BLaER1 (cell line): Measurements from ENCODE around the gene OVCH2.
A peak's percentile ranks its signal among the peaks of the same experiment; 100 is the strongest.

ENCODE experiments used
- H3K27ac ChIP-seq: shearing (Covaris generic); formaldehyde crosslinking; 2 replicates; pipeline ENCODE4 v1.8.1; 2022
- H3K27me3 ChIP-seq: shearing (Covaris generic); formaldehyde crosslinking; 2 replicates; pipeline ENCODE4 v1.8.1; 2022
- H3K36me3 ChIP-seq: shearing (Covaris generic); formaldehyde crosslinking; 2 replicates; pipeline ENCODE4 v1.8.1; 2022
- H3K4me1 ChIP-seq: shearing (Covaris generic); formaldehyde crosslinking; 2 replicates; pipeline ENCODE4 v1.8.1; 2022
- H3K4me2 ChIP-seq: shearing (Covaris generic); formaldehyde crosslinking; 2 replicates; pipeline ENCODE4 v1.8.1; 2022
- H3K4me3 ChIP-seq: shearing (Covaris generic); formaldehyde crosslinking; 2 replicates; pipeline ENCODE4 v1.8.1; 2022
- H3K9ac ChIP-seq: shearing (Covaris generic); formaldehyde crosslinking; 2 replicates; pipeline ENCODE4 v1.8.1; 2022
- H3K9me3 ChIP-seq: shearing (Covaris generic); formaldehyde crosslinking; 2 replicates; pipeline ENCODE4 v1.8.1; 2022
- H4K20me1 ChIP-seq: shearing (Covaris generic); formaldehyde crosslinking; 2 replicates; pipeline ENCODE4 v1.8.1; 2022
- Cebpa-rat ChIP-seq: shearing (Covaris generic); IDR thresholded peaks from 2 replicates; pipeline ENCODE4 v1.8.1; 2022

Gene OVCH2

GRCh38 chr11:7657306-7658025 lies 48.8 kb downstream of the OVCH2 start:
- no peaks in the 10 kb centered on the region for H3K27me3 ChIP-seq
- H3K9ac ChIP-seq, result no peak overlapping the region
- no peak overlapping the region for H3K4me2 ChIP-seq
- peaks cover 26% of the 10 kb centered on the region; the same call in 1 of the 2 replicates for H3K36me3 ChIP-seq
- no peaks in the 10 kb centered on the region for H3K9me3 ChIP-seq
- H3K4me3 ChIP-seq, result no peak overlapping the region
- peaks cover under 1% of the 10 kb centered on the region for H3K4me1 ChIP-seq
- no peaks in the 10 kb centered on the region for H4K20me1 ChIP-seq
- no peak overlapping the region for H3K27ac ChIP-seq
- TF ChIP-seq Cebpa-rat, result no peak

GRCh38 chr11:7656704-7657103 lies 49.6 kb downstream of the OVCH2 start:
- no peak overlapping the region for H3K4me2 ChIP-seq
- peaks cover 6% of the 10 kb centered on the region for H3K4me1 ChIP-seq
- peaks cover 33% of the 10 kb centered on the region for H3K36me3 ChIP-seq
- H3K4me3 ChIP-seq, result no peak overlapping the region
- H3K9ac ChIP-seq, result no peak overlapping the region
- no peaks in the 10 kb centered on the region for H3K27me3 ChIP-seq
- no peaks in the 10 kb centered on the region for H3K9me3 ChIP-seq
- TF ChIP-seq Cebpa-rat, result no peak
- no peaks in the 10 kb centered on the region for H4K20me1 ChIP-seq
- no peak overlapping the region for H3K27ac ChIP-seq

- no peaks in the 10 kb centered on the region for H3K27me3 ChIP-seq
- peaks cover 6% of the 10 kb centered on the region; the same call in 1 of the 2 replicates for H4K20me1 ChIP-seq
- no peak overlapping the region for H3K9ac ChIP-seq
- TF ChIP-seq Cebpa-rat, result no peak
- peaks cover 44% of the 10 kb centered on the region for H3K36me3 ChIP-seq
- H3K4me3 ChIP-seq, result no peak overlapping the region
- H3K9me3 ChIP-seq, result no peaks in the 10 kb centered on the region
- H3K4me1 ChIP-seq, result peaks cover 15% of the 10 kb centered on the region
- no peak overlapping the region for H3K4me2 ChIP-seq
- H3K27ac ChIP-seq, result no peak overlapping the region
These were observed 50.7 kb downstream of the OVCH2 start for GRCh38 chr11:7655253-7656217.

GRCh38 chr11:7654195-7654705 lies 52.0 kb downstream of the OVCH2 start:
- Histone ChIP-seq H3K4me1 (peaks cover 15% of the 10 kb centered on the region), H3K9ac (no peak overlapping the region), H3K27ac (no peak overlapping the region), H3K36me3 (peaks cover 57% of the 10 kb centered on the region), H3K27me3 (no peaks in the 10 kb centered on the region), H3K4me3 (no peak overlapping the region), H4K20me1 (peaks cover 6% of the 10 kb centered on the region; the same call in 1 of the 2 replicates), H3K9me3 (no peaks in the 10 kb centered on the region), H3K4me2 (no peak overlapping the region)
- TF ChIP-seq Cebpa-rat, result no peak

GRCh38 chr11:7651700-7652099 lies 54.6 kb downstream of the OVCH2 start:
- Histone ChIP-seq H3K36me3 (peaks cover 69% of the 10 kb centered on the region), H3K4me1 (peaks cover 15% of the 10 kb centered on the region), H3K4me2 (peak overlapping the region; percentile 37; the same call in 1 of the 2 replicates), H3K27me3 (no peaks in the 10 kb centered on the region), H3K9ac (no peak overlapping the region), H4K20me1 (peaks cover 6% of the 10 kb centered on the region; the same call in 1 of the 2 replicates), H3K4me3 (no peak overlapping the region), H3K9me3 (no peaks in the 10 kb centered on the region), H3K27ac (no peak overlapping the region)
- no peak for TF ChIP-seq Cebpa-rat

GRCh38 chr11:7651140-7651551 lies 55.1 kb downstream of the OVCH2 start:
- Histone ChIP-seq H4K20me1 (peaks cover 6% of the 10 kb centered on the region; the same call in 1 of the 2 replicates), H3K4me1 (peaks cover 15% of the 10 kb centered on the region), H3K4me2 (no peak overlapping the region), H3K9me3 (no peaks in the 10 kb centered on the region), H3K27me3 (no peaks in the 10 kb centered on the region), H3K9ac (no peak overlapping the region), H3K36me3 (peaks cover 69% of the 10 kb centered on the region), H3K4me3 (no peak overlapping the region), H3K27ac (no peak overlapping the region)
- TF ChIP-seq Cebpa-rat, result no peak

GRCh38 chr11:7648264-7648663 lies 58.0 kb downstream of the OVCH2 start:
- no peaks in the 10 kb centered on the region for H3K27me3 ChIP-seq
- H3K4me1 ChIP-seq, result peaks cover 15% of the 10 kb centered on the region
- no peak overlapping the region for H3K27ac ChIP-seq
- no peak overlapping the region for H3K4me3 ChIP-seq
- TF ChIP-seq Cebpa-rat, result no peak
- H3K4me2 ChIP-seq, result no peak overlapping the region
- H3K9me3 ChIP-seq, result no peaks in the 10 kb centered on the region
- no peak overlapping the region for H3K9ac ChIP-seq
- peaks cover 6% of the 10 kb centered on the region; the same call in 1 of the 2 replicates for H4K20me1 ChIP-seq
- H3K36me3 ChIP-seq, result peaks cover 49% of the 10 kb centered on the region

- H3K4me1 ChIP-seq, result peaks cover 8% of the 10 kb centered on the region; the same call in 1 of the 2 replicates
- H3K4me3 ChIP-seq, result no peak overlapping the region
- H3K9me3 ChIP-seq, result no peaks in the 10 kb centered on the region
- H4K20me1 ChIP-seq, result peaks cover 6% of the 10 kb centered on the region; the same call in 1 of the 2 replicates
- no peak overlapping the region for H3K9ac ChIP-seq
- peaks cover 47% of the 10 kb centered on the region for H3K36me3 ChIP-seq
- no peak overlapping the region for H3K27ac ChIP-seq
- no peak for TF ChIP-seq Cebpa-rat
- no peak overlapping the region for H3K4me2 ChIP-seq
- no peaks in the 10 kb centered on the region for H3K27me3 ChIP-seq
These were observed 59.4 kb downstream of the OVCH2 start for GRCh38 chr11:7646866-7647265.

- Histone ChIP-seq H3K4me3 (no peak overlapping the region), H3K27ac (no peak overlapping the region), H3K4me2 (no peak overlapping the region), H3K9ac (no peak overlapping the region), H3K4me1 (no peaks in the 10 kb centered on the region), H4K20me1 (no peaks in the 10 kb centered on the region), H3K27me3 (no peaks in the 10 kb centered on the region), H3K9me3 (no peaks in the 10 kb centered on the region), H3K36me3 (peaks cover 43% of the 10 kb centered on the region; the same call in 1 of the 2 replicates)
- no peak for TF ChIP-seq Cebpa-rat
These were observed 61.1 kb downstream of the OVCH2 start for GRCh38 chr11:7645206-7645605.
